Neural cell (in vitro differentiated cells): ENCODE data around the gene EDARADD. TPM values are rescaled to one million over a fixed set of nuclear protein-coding genes. Genes with fewer than 3 reads are reported as not detected.

ENCODE experiments used
- H2AFZ ChIP-seq: fragments of 200-600, 300-800 bp; sonication (generic), shearing (Covaris generic); 2 replicates; pipeline ENCODE4 v1.6.0; 2014; ENCODE audit warnings: low read depth, mild to moderate bottlenecking, antibody characterized with exemption, low read length, moderate library complexity
- H3F3A ChIP-seq: fragments of 200-600 bp; shearing (Covaris generic); 2 replicates; pipeline ENCODE4 v1.6.1; 2016; ENCODE audit warnings: mild to moderate bottlenecking, moderate library complexity, mixed read lengths, antibody characterized with exemption, low read length; ENCODE audit not compliant: insufficient read depth, poor library complexity, severe bottlenecking
- H3K27ac ChIP-seq: fragments of 200-600, 300-800 bp; sonication (generic), shearing (Covaris generic); 2 replicates; pipeline ENCODE4 v1.5.1; 2014; ENCODE audit warnings: mild to moderate bottlenecking, low read length, moderate library complexity
- H3K27me3 ChIP-seq: fragments of 300-800, 200-600 bp; sonication (generic), shearing (Covaris generic); 2 replicates; pipeline ENCODE4 v1.6.0; 2014; ENCODE audit warnings: mild to moderate bottlenecking, low read depth, low read length, moderate library complexity; ENCODE audit not compliant: insufficient read depth
- H3K36me3 ChIP-seq: fragments of 300-800, 200-600 bp; sonication (generic), shearing (Covaris generic); 2 replicates; pipeline ENCODE4 v1.5.1; 2014; ENCODE audit warnings: mild to moderate bottlenecking, antibody characterized with exemption, low read length, moderate library complexity; ENCODE audit not compliant: insufficient read depth
- H3K4me2 ChIP-seq: fragments of 300-800, 200-600 bp; sonication (generic), shearing (Covaris generic); 2 replicates; pipeline ENCODE4 v1.6.0; 2014; ENCODE audit warnings: mild to moderate bottlenecking, low read length
- H3K4me3 ChIP-seq: fragments of 300-800, 200-600 bp; sonication (generic), shearing (Covaris generic); 2 replicates; pipeline ENCODE4 v1.5.1; 2014; ENCODE audit warnings: mild to moderate bottlenecking, low read length, moderate library complexity
- H3K79me2 ChIP-seq: fragments of 200-600 bp; shearing (Covaris generic); replicated peaks from 2 replicates; pipeline ENCODE4 v1.6.0; 2014; ENCODE audit warnings: mild to moderate bottlenecking, low read length, moderate library complexity; ENCODE audit not compliant: insufficient read depth
- H3K9ac ChIP-seq: fragments of 300-800, 200-600 bp; sonication (generic), shearing (Covaris generic); 2 replicates; pipeline ENCODE4 v1.6.1; 2016; ENCODE audit warnings: mild to moderate bottlenecking, low read length, mixed read lengths
- H3K9me2 ChIP-seq: fragments of 200-600 bp; shearing (Covaris generic); 2 replicates; pipeline ENCODE4 v1.6.1; 2016; ENCODE audit warnings: mild to moderate bottlenecking, low read length, mixed read lengths; ENCODE audit not compliant: insufficient read depth
- H3K9me3 ChIP-seq: fragments of 200-600, 300-800 bp; sonication (generic), shearing (Covaris generic); 2 replicates; pipeline ENCODE4 v1.6.1; 2016; ENCODE audit warnings: mild to moderate bottlenecking, mixed run types, low read length, moderate library complexity, mixed read lengths
- H4K20me1 ChIP-seq: fragments of 200-600 bp; shearing (Covaris generic); 2 replicates; pipeline ENCODE4 v1.6.1; 2016; ENCODE audit warnings: mild to moderate bottlenecking, mixed run types; ENCODE audit not compliant: insufficient read depth
- CTCF ChIP-seq: fragments of 450-650 bp; IDR thresholded peaks from 2 replicates; pipeline ENCODE4 v1.5.1; 2014; ENCODE audit warnings: antibody characterized with exemption, mild to moderate bottlenecking, moderate library complexity; ENCODE audit not compliant: poor library complexity, severe bottlenecking
- EP300 ChIP-seq: fragments of 450-650 bp; conservative IDR thresholded peaks from 2 replicates; pipeline ENCODE4 v1.6.1; 2014; ENCODE audit warnings: antibody characterized with exemption, mild to moderate bottlenecking, moderate library complexity; ENCODE audit not compliant: poor library complexity, severe bottlenecking
- EZH2 ChIP-seq: fragments of 200-600, 300-800 bp; shearing (Covaris generic), sonication (generic); IDR thresholded peaks from 2 replicates; pipeline ENCODE4 v1.6.1; 2014; ENCODE audit warnings: antibody characterized with exemption, low read length, borderline replicate concordance, mild to moderate bottlenecking; ENCODE audit not compliant: insufficient read depth, poor library complexity, severe bottlenecking
- MXI1 ChIP-seq: fragments of 450-650 bp; conservative IDR thresholded peaks from 2 replicates; pipeline ENCODE4 v1.6.1; 2014; ENCODE audit warnings: antibody characterized with exemption, mild to moderate bottlenecking; ENCODE audit not compliant: poor library complexity, severe bottlenecking
- POLR2AphosphoS5 ChIP-seq: IDR thresholded peaks from 2 replicates; pipeline ENCODE4 v1.6.1; 2012
- RAD21 ChIP-seq: fragments of 450-650 bp; conservative IDR thresholded peaks from 2 replicates; pipeline ENCODE4 v1.6.1; 2014; ENCODE audit warnings: antibody characterized with exemption, mild to moderate bottlenecking, moderate library complexity
- REST ChIP-seq: IDR thresholded peaks from 2 replicates; pipeline ENCODE4 v1.6.1; 2012; ENCODE audit warnings: borderline replicate concordance
- SMC3 ChIP-seq: fragments of 450-650 bp; conservative IDR thresholded peaks from 2 replicates; pipeline ENCODE4 v1.6.1; 2014; ENCODE audit warnings: antibody characterized with exemption, mild to moderate bottlenecking, moderate library complexity; ENCODE audit not compliant: poor library complexity
- TAF1 ChIP-seq: IDR thresholded peaks from 2 replicates; pipeline ENCODE4 v1.6.1; 2012; ENCODE audit warnings: low read depth
- polyA plus RNA-seq: library from polyadenylated mRNA; depleted of rRNA; stranded (reverse); fragments of >200 nt; gene quantifications from 2 replicates; pipeline ENCODE4 v1.2.3, GENCODE V29; 2014

Gene EDARADD
- polyA plus RNA-seq, 1 donor from 2014 or later = 0.17 TPM

- Histone ChIP-seq H3K79me2 (no peaks in the 10 kb centered on the region), H4K20me1 (no peaks in the 10 kb centered on the region), H3K9me3 (no peaks in the 10 kb centered on the region), H3K4me2 (no peak overlapping the region), H2AFZ (no peak overlapping the region), H3K27ac (no peak overlapping the region), H3K4me3 (no peak overlapping the region), H3K27me3 (no peaks in the 10 kb centered on the region), H3K9ac (no peak overlapping the region), H3K9me2 (no peaks in the 10 kb centered on the region), H3K36me3 (no peaks in the 10 kb centered on the region), H3F3A (no peaks in the 10 kb centered on the region)
- TF ChIP-seq POLR2AphosphoS5 (no peak), EP300 (no peak), CTCF (no peak), EZH2 (no peak), REST (no peak), RAD21 (no peak), TAF1 (no peak), MXI1 (no peak), SMC3 (no peak)
These were observed 44.5 kb downstream of the EDARADD start for GRCh38 chr1:236438614-236439013.

GRCh38 chr1:236440373-236440772, 46.3 kb downstream of the EDARADD start:
- Histone ChIP-seq H3K36me3 (no peaks in the 10 kb centered on the region), H3F3A (no peaks in the 10 kb centered on the region), H3K79me2 (no peaks in the 10 kb centered on the region), H3K9me2 (no peaks in the 10 kb centered on the region), H4K20me1 (no peaks in the 10 kb centered on the region), H3K9me3 (no peaks in the 10 kb centered on the region), H3K4me2 (no peak overlapping the region), H3K27ac (no peak overlapping the region), H3K4me3 (no peak overlapping the region), H3K27me3 (no peaks in the 10 kb centered on the region), H3K9ac (no peak overlapping the region), H2AFZ (no peak overlapping the region)
- no peak for TF ChIP-seq RAD21

- H3F3A ChIP-seq = no peaks in the 10 kb centered on the region
- H3K9me3 ChIP-seq = no peaks in the 10 kb centered on the region
- no peaks in the 10 kb centered on the region for H4K20me1 ChIP-seq
- H3K36me3 ChIP-seq = no peaks in the 10 kb centered on the region
- no peak overlapping the region for H3K4me2 ChIP-seq
- TF ChIP-seq CTCF (no peak), TAF1 (no peak)
- H3K27ac ChIP-seq = no peak overlapping the region
- no peaks in the 10 kb centered on the region for H3K79me2 ChIP-seq
- no peaks in the 10 kb centered on the region for H3K9me2 ChIP-seq
- H3K9ac ChIP-seq = no peak overlapping the region
- H2AFZ ChIP-seq = no peak overlapping the region
- no peak overlapping the region for H3K4me3 ChIP-seq
- H3K27me3 ChIP-seq = no peaks in the 10 kb centered on the region
These were observed 56.7 kb downstream of the EDARADD start for GRCh38 chr1:236450779-236451178.
